ENCODE measurements around the gene MYO5A.

Gene MYO5A

GRCh38 chr15:52360229-52361203 lies 168.2 kb downstream of the MYO5A start:
- no peak for DNase-seq

- no peak for DNase-seq
These were observed 169.0 kb downstream of the MYO5A start for GRCh38 chr15:52359722-52360121.

- DNase-seq: no peak
These were observed 170.7 kb downstream of the MYO5A start for GRCh38 chr15:52357949-52358348.

- peak; percentile 17 to 62 for DNase-seq
These were observed 176.6 kb downstream of the MYO5A start for GRCh38 chr15:52352086-52352485.

GRCh38 chr15:52351206-52351908 lies 177.3 kb downstream of the MYO5A start:
- peak; percentile 71 to 81 for DNase-seq

- no peak for DNase-seq
These were observed 178.3 kb downstream of the MYO5A start for GRCh38 chr15:52350423-52350822.

GRCh38 chr15:52349052-52349700 lies 179.5 kb downstream of the MYO5A start:
- DNase-seq: no peak

- DNase-seq: no peak
These were observed 180.5 kb downstream of the MYO5A start for GRCh38 chr15:52348056-52348745.

- DNase-seq: no peak
These were observed 184.1 kb downstream of the MYO5A start for GRCh38 chr15:52344592-52344991.

GRCh38 chr15:52343831-52344230 lies 184.8 kb downstream of the MYO5A start:
- no peak for DNase-seq

GRCh38 chr15:52340093-52340492 lies 188.6 kb downstream of the MYO5A start:
- DNase-seq: no peak

GRCh38 chr15:52338891-52339290 lies 189.8 kb downstream of the MYO5A start:
- DNase-seq: no peak

- DNase-seq: no peak
These were observed 190.6 kb downstream of the MYO5A start for GRCh38 chr15:52338058-52338457.

- no peak for DNase-seq
These were observed 191.4 kb downstream of the MYO5A start for GRCh38 chr15:52337198-52337853.

- no peak for DNase-seq
These were observed 192.2 kb downstream of the MYO5A start for GRCh38 chr15:52336529-52336928.

- DNase-seq: no peak
These were observed 194.1 kb downstream of the MYO5A start for GRCh38 chr15:52334491-52335160.

- DNase-seq: peak; percentile 18 to 27
These were observed 197.0 kb downstream of the MYO5A start for GRCh38 chr15:52331490-52332240.

GRCh38 chr15:52329987-52330386 lies 198.7 kb downstream of the MYO5A start:
- no peak for DNase-seq

GRCh38 chr15:52329150-52329549 lies 199.5 kb downstream of the MYO5A start:
- no peak for DNase-seq

- DNase-seq: no peak
These were observed 200.0 kb downstream of the MYO5A start for GRCh38 chr15:52328680-52329079.

- no peak for DNase-seq
These were observed 201.9 kb downstream of the MYO5A start for GRCh38 chr15:52326756-52327155.

Measured in inflammatory macrophage treated with lipopolysaccharide for 1 hour (primary cell).